Stimulated activated CD8-positive, alpha-beta memory T cell treated with anti-CD3 and anti-CD28 coated beads, Interleukin-2, amount 100 ng/mL, for 48 hours (primary cell): ENCODE results near the gene SNX27.
"Not testable (repeated sequence)": the region's sequence is repeated elsewhere in the genome, so short reads cannot be mapped to it uniquely, and the experiment has no call there.

Experiments used
- DNase-seq, 2 donors: peaks; one replicate each; pipeline ENCODE4 v3.0.0-alpha.2; 2020; ENCODE audit warnings: low read depth in 2 of 2

SNX27 gene

GRCh38 chr1:151604291-151604690 lies 7.6 kb upstream of the SNX27 start:
- DNase-seq, result no peak

GRCh38 chr1:151606384-151606783 lies 5.5 kb upstream of the SNX27 start:
- no peak for DNase-seq

- no peak for DNase-seq
Measured at GRCh38 chr1:151606857-151607256, 5.0 kb upstream of the SNX27 start.

GRCh38 chr1:151610142-151610541 lies 1.7 kb upstream of the SNX27 start:
- DNase-seq, result no peak

- no peak for DNase-seq
Measured at GRCh38 chr1:151611288-151611790, 511 bp upstream of the SNX27 start.

GRCh38 chr1:151612501-151613281 lies 841 bp downstream of the SNX27 start:
- peak; percentile 7 to 12 for DNase-seq

- DNase-seq, result no peak
Measured at GRCh38 chr1:151613282-151613780, 1.5 kb downstream of the SNX27 start.

GRCh38 chr1:151615711-151616504 lies 4.1 kb downstream of the SNX27 start:
- no peak for DNase-seq

GRCh38 chr1:151616505-151616849 lies 4.6 kb downstream of the SNX27 start:
- DNase-seq, result no peak

- no peak for DNase-seq
Measured at GRCh38 chr1:151618003-151618402, 6.2 kb downstream of the SNX27 start.

- no peak for DNase-seq
Measured at GRCh38 chr1:151618470-151618869, 6.6 kb downstream of the SNX27 start.

GRCh38 chr1:151618996-151619395 lies 7.1 kb downstream of the SNX27 start:
- not testable (repeated sequence) for DNase-seq

GRCh38 chr1:151619489-151620093 lies 7.7 kb downstream of the SNX27 start:
- DNase-seq, result no peak

GRCh38 chr1:151620286-151620685 lies 8.4 kb downstream of the SNX27 start:
- no peak for DNase-seq

- DNase-seq, result no peak
Measured at GRCh38 chr1:151621351-151621750, 9.5 kb downstream of the SNX27 start.

- DNase-seq, result no peak
Measured at GRCh38 chr1:151624783-151625182, 12.9 kb downstream of the SNX27 start.

- no peak for DNase-seq
Measured at GRCh38 chr1:151626740-151627334, 15.0 kb downstream of the SNX27 start.

GRCh38 chr1:151629278-151629677 lies 17.4 kb downstream of the SNX27 start:
- no peak for DNase-seq

- no peak for DNase-seq
Measured at GRCh38 chr1:151635479-151636072, 23.7 kb downstream of the SNX27 start.

- no peak for DNase-seq
Measured at GRCh38 chr1:151638074-151638775, 26.4 kb downstream of the SNX27 start.

GRCh38 chr1:151638812-151639211 lies 27.0 kb downstream of the SNX27 start:
- DNase-seq, result no peak
